ENCODE data around the gene JCHAIN.

Gene JCHAIN

DNA sequence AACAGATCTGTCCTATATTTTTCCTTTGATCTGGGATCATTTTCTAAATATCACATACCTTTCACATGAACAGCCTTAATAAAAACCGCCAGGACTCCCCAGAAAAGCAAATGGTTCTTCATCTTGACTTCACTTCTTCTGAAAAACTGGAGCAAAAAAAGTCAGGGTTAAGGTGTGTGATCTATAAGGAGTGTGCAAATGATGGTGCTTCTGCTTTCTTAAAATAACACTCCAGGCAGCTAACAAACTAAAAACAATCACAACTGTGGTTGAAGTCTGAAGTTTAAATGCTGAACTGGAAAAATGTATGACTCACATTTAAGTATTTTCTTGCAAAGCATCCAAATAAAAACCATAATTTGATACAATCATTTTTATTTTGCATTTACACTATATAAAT is at the start of gene JCHAIN:
Gene JCHAIN (minus strand): TSS at position 140 of the 400 bp plus-strand sequence. CDS start 18 bp downstream, at position 122.
- TF ChIP-seq, protein P1, sequence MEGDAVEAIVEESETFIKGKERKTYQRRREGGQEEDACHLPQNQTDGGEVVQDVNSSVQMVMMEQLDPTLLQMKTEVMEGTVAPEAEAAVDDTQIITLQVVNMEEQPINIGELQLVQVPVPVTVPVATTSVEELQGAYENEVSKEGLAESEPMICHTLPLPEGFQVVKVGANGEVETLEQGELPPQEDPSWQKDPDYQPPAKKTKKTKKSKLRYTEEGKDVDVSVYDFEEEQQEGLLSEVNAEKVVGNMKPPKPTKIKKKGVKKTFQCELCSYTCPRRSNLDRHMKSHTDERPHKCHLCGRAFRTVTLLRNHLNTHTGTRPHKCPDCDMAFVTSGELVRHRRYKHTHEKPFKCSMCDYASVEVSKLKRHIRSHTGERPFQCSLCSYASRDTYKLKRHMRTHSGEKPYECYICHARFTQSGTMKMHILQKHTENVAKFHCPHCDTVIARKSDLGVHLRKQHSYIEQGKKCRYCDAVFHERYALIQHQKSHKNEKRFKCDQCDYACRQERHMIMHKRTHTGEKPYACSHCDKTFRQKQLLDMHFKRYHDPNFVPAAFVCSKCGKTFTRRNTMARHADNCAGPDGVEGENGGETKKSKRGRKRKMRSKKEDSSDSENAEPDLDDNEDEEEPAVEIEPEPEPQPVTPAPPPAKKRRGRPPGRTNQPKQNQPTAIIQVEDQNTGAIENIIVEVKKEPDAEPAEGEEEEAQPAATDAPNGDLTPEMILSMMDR (IDR thresholded peaks at IDR 0.05; ENCODE audit: borderline replicate concordance, insufficient read depth, low read depth, low read length): no peak
- no peak within 1 kb of the TSS for H3K4me3 ChIP-seq (ENCODE audit: low read depth, low read length)

DNA sequence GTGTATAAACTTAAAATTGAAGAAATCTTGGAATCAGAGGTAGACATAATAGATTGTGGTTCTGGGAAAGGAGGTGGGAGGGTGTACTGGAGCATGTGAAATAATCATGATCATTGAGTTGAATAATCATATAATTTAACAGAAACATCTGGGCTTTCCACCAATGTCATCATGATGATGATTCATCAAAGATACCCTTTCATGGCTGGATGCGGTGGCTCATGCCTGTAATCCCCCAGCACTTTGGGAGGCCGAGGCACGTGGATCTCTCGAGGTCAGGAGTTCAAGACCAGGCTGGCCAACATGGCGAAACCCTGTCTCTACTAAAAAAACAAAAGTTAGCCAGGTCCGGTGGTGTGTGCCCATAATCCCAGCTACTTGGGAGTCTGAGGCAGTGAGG is 48.8 kb upstream of the JCHAIN start:
- TF ChIP-seq, protein P1 (IDR thresholded peaks at IDR 0.05; ENCODE audit: borderline replicate concordance, insufficient read depth, low read depth, low read length): no peak
- no peak overlapping the region for H3K4me3 ChIP-seq (ENCODE audit: low read depth, low read length)

DNA sequence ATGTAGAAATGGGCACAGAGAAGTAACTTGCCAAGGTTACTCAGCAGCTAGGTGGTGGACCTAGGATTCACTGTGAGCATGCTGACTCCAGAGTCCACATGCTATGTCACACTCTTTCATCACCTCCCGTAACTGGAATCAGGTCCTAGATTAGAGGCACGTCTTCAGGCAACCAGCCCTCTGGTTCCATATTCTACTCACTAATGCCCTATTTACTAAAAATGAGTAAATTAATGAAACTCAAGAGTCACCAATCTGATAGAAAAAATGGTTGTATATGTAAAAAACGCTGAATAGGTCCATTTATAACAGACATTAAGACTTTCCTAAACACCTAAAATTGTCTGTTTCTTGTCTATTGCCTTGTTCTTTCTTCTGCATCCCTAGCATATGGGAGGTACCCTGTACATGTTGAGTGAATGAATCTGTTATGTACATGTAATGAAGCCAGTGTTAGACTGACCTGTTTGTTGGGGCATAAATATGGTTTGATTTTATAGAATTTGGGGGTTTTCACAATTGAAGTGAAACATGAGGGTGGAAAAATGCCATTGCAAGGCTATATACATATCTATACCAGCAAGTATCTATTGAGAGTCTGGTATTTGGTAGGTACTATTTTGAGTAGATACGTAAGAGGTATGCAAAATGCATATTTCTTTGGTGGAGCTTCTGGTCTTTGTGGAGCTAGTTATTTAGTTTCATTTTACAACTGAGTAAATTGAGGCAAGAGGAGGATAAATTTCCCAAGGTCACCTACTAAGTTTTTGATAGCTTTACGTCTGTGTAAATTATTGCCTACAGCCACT is 48.0 kb upstream of the JCHAIN start:
- H3K4me3 ChIP-seq (ENCODE audit: low read depth, low read length): no peak overlapping the region

DNA sequence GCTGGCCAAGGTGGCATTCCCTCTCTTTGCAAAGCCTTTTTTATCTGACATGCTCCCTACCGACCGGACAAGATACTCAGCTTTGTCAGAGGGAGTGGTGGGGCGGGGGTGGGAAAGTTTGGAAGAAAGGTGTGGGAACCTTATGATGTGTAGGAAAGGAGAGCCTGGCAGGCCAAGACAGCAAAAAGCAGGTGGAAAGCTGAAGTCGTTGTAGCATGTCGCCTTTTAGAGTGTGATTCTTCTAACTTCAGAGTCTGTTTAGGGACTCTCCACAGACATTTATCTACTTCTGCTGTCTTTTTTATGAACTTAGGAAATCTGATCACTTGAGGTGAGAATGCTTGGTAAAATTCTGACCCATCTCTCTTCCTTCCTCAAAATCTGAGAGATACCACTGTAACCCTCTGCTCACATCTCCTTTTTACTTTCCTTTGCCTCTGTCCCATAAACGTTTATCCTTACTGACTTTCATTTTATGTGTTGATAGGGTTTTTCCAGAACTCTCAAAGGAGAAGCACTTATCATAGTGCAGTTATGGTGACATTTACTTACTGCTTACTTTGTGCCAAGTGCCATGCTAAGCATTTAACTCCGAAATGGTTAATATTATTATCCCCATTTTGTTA is 47.3 kb upstream of the JCHAIN start:
- TF ChIP-seq, protein P1 (IDR thresholded peaks at IDR 0.05; ENCODE audit: borderline replicate concordance, insufficient read depth, low read depth, low read length): no peak
- H3K4me3 ChIP-seq (ENCODE audit: low read depth, low read length): no peak overlapping the region

More for the DNA sequence above, 48.0 kb upstream of the JCHAIN start:
- TF ChIP-seq, protein P1 (IDR thresholded peaks at IDR 0.05; ENCODE audit: borderline replicate concordance, insufficient read depth, low read depth, low read length): no peak

DNA sequence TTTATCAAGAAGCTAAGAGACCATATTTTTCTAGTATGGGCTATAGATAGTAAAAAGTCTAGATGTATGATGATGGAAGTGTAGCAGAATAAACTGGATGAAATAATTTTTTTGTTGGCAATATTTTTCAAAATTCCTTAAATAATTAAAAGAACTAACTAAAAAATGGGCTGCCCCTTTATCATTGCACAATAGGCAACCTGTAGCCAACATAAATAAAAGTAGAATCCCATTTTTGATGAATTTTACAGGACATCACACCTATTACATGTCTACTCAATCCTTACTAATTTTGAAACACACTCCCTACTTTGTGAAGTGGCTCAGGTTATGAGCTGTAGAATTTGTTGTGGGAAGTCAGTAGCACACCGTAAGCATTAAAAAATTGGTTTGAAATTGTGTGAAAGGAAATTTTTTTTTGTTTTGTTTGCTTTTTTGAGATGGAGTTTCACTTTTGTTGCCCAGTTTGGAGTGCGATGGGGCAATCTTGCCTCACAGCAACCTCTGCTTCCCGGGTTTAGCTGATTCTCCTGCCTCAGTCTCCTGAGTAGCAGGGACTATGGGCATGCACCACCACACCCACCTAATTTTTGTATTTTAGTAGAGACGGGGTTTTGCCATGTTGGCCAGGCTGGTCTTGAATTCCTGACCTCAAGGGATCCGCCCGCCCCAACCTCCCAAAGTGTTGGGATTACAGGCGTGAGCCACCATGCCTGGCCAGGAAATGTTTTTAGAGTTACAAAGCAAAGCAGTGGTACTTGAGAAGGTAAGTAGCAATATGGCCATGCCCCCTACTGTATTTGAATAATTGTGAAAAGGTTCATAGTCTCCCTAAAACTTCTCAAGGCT is 46.5 kb upstream of the JCHAIN start:
- TF ChIP-seq, protein P1 (IDR thresholded peaks at IDR 0.05; ENCODE audit: borderline replicate concordance, insufficient read depth, low read depth, low read length): no peak
- H3K4me3 ChIP-seq (ENCODE audit: low read depth, low read length): no peak overlapping the region

DNA sequence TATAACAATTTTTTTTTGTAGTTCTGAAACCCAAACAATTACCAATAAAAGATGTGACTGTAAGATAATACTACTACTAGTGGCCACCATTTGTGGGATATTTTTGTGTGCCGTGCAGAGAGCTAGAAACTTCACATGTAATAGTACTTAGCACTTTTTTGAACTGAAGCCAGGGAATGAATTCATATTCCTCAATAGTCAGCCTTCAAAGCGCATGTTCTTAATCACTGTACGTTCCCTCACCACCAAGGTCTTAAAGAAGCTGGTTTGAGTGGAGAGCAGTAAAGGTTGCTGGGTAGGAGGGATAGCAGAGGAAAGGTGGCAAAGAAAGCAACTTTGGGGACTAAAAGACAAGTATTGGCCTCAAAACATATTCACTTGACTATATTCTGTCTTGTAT is 45.8 kb upstream of the JCHAIN start:
- TF ChIP-seq, protein P1 (IDR thresholded peaks at IDR 0.05; ENCODE audit: borderline replicate concordance, insufficient read depth, low read depth, low read length): no peak
- no peak overlapping the region for H3K4me3 ChIP-seq (ENCODE audit: low read depth, low read length)
